ENCODE measurements around the gene TRUB2.
A peak's percentile ranks its signal among the peaks of the same experiment; 100 is the strongest.

- no peak for TF ChIP-seq GATA2 (IDR thresholded peaks at IDR 0.05; ENCODE audit: insufficient read depth, insufficient read length, low read depth, low read length)
- peak; percentile 79 to 92 for TF ChIP-seq CTCF (IDR thresholded peaks at IDR 0.05; ENCODE audit: extremely low read depth in 1 of 2, insufficient read depth in 1 of 2, low read depth in 1 of 2, low read length in 2 of 2)
- TF ChIP-seq POLR2A (IDR thresholded peaks at IDR 0.05; ENCODE audit: low read depth, low read length) = peak; percentile 66
- TF ChIP-seq POLR2AphosphoS5 (IDR thresholded peaks at IDR 0.05; ENCODE audit: insufficient read depth, low read depth, low read length) = peak; percentile 83
- TF ChIP-seq EZH2 (IDR thresholded peaks at IDR 0.05; ENCODE audit: borderline replicate concordance, low read depth, low read length, severe bottlenecking) = no peak
Observed at GRCh38 chr9:128361986-128362646, 39.9 kb upstream of the TRUB2 start.

Measured in endothelial cell of umbilical vein (primary cell).